Stimulated activated CD8-positive, alpha-beta memory T cell treated with anti-CD3 and anti-CD28 coated beads, Interleukin-12 subunit alpha, Interleukin-12 subunit beta, amount 100 ng/mL, for 1 hour (primary cell): ENCODE results near the gene RXRA.
A peak's percentile ranks its signal among the peaks of the same experiment; 100 is the strongest.

ENCODE experiments used
- DNase-seq: peaks from one replicate; pipeline ENCODE4 v3.0.0-alpha.2; 2020; ENCODE audit warnings: low read depth

Gene RXRA

GRCh38 chr9:134368571-134368970, 42.3 kb downstream of the RXRA start:
- DNase-seq = no peak

DNA sequence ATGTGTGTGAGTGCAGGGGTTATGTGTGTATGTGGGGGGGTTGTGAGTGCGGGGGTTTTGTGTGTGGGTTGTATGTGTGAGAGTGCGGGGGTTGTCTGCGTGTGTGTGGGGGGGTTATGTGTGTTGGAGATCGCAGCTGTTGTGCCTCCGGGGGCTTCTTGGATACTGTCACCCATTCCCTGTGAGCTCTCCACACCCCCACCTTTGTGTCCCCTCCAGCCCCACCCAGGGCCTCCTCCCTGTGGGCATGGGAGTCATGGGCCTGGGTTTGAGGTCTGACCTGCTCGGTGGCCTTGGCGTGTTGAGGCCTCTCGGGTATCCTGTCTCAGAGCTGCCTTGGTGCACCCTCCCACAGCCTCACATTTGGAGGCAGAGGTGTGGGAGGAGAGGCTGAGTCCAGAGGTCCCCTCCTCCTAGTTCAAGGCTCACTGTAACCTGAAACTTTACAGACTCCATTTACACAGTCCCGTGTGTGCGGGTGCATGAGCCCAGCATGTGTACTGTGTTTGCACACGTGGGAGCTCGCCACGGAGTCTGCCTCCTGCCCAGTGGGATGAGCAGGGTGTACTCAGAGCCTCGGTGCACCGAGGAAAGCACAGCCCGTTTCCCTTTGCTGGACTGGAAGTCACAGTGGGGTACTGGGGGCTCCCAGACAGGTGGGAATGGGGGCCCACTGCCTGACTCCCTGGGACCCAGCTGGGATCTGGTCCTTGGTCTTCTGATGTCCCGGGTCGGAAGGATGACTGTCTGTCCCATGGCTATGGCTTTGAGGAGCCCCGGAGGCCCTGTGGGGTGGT, 43.4 kb downstream of the RXRA start:
- DNase-seq = no peak

DNA sequence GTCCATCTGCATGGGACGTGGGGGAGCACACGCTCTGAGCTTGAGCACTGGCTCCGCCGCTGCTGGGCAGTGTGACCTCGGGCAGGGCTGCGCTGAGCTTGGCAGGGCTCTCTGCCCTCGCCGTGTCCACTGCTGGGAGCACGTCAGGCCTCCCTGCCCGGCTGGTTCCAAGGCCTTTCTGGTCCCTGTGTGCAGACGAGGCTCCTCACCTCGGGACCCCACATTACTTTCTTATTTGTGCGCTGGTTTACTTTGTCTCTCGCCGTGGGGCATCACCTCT, 43.9 kb downstream of the RXRA start:
- DNase-seq = no peak

- DNase-seq = no peak
Observed at GRCh38 chr9:134370638-134371037, 44.4 kb downstream of the RXRA start.

DNA sequence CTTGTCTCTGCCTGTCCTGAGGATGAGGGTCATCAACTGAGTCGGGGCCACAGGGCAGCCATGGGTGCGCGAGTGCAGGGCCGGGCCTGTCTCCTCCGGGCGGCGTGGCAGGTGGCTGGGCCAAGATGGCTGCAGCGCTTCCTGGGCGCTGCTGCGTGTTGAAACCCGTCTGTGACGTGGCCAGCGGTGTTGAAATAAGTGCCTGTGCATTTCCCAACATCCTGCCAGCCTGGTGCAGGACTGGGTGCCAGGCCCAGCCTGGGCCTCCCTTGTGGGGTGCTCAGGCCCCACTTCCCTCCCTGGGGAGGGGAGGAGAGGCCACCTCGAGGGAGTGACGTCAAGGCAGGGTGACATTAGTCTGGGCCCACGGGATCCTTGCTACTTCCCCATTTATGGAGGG, 45.5 kb downstream of the RXRA start:
- DNase-seq = no peak

DNA sequence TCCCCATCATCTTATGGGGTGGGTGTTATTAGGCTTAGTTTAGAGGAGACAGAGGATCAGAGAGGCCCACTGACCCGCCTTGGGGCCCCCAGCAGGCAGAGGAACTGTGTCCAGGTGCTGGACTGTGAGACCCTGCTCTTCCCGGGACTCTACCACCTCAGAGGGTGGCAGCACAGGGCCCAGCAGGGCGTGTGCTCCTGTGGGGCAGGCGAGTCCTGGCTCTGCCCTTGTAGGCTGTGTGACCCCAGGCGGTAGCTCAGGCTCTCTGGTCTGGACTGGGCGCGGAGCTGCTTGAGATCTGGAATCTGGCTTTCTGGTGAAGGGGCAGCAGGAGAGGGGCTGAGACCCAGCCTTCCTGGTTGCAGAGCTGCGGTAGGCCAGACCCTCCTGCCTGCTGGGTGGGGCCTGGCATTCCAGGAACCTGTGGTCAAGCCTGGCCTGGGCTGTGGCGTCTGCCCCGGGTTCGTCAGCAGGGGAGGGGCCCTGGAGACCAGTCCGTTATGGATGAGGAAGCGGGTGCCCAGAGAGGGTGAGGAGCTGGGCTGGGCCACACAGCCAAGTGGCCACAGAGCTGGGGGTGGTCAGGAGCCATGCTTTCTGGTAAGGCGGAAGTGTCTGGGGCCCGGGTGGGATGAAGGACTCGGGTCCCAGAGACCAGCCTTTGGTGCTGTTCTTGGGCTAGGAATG, 46.5 kb downstream of the RXRA start:
- DNase-seq = no peak

- no peak for DNase-seq
Observed at GRCh38 chr9:134373269-134373668, 47.0 kb downstream of the RXRA start.

DNA sequence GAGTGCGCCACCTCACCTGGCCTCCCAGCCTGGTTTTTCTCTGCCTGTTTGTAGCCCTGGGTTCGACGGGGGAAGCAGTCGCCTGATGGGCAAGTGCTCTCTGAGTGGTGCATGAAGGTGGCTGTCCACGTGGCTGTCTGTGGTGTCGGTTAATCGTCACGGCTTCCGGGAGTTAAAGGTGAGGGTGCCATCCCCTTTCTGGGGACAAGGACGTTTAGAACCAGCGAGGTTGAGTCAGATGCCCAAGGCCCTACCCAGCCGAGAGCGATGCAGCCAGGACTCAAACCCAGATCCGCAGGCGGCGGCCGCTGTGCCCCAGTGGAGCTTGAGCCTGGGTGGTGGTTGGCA, 47.7 kb downstream of the RXRA start:
- no peak for DNase-seq

- DNase-seq = no peak
Observed at GRCh38 chr9:134374301-134375010, 48.2 kb downstream of the RXRA start.

DNA sequence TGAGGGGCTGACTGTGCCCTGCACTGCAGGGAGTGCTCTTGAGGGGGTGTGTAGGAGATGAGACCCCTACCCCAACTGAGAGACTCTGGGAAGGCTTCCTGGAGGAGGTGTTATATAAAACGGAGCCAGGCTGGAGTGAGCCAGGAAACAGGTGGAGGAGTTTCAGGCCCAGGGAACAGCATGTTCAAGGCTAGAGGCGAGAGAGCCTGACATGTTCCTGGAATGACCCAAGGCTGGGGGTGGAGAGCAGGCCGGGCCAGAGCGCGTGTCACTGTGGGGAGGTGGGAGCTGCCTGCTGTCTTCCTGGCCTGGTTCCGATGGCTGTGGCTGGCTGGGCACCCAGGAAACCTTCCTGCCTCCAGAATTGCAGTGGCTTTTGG, 48.7 kb downstream of the RXRA start:
- DNase-seq = no peak

- no peak for DNase-seq
Observed at GRCh38 chr9:134375430-134376385, 49.5 kb downstream of the RXRA start.

GRCh38 chr9:134376386-134377142, 50.3 kb downstream of the RXRA start:
- DNase-seq = no peak

GRCh38 chr9:134377143-134377484, 50.9 kb downstream of the RXRA start:
- no peak for DNase-seq

GRCh38 chr9:134377976-134378375, 51.7 kb downstream of the RXRA start:
- DNase-seq = no peak

DNA sequence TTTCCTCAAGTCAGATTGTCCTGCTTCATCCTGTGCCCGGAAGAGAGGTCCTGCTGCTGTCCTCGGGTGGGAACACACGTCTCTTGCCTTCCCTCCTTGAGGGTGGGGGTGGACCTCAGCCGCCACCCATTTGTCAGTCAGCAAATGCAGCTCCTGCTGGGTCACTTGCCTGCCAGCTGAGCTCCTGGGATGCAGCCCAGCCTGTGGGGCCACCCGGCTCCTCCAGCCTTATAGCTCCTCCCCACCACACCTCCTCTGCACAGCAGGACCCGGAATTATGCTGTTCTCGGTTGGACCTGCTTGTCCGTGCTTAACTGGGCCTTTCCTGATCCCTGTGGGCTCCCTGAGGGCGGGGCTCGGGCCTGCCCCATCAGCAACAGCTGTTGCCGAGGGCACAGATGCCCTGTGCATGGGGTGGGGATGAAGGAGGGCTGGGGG, 52.7 kb downstream of the RXRA start:
- DNase-seq = no peak

- DNase-seq = no peak
Observed at GRCh38 chr9:134379831-134380365, 53.6 kb downstream of the RXRA start.

DNA sequence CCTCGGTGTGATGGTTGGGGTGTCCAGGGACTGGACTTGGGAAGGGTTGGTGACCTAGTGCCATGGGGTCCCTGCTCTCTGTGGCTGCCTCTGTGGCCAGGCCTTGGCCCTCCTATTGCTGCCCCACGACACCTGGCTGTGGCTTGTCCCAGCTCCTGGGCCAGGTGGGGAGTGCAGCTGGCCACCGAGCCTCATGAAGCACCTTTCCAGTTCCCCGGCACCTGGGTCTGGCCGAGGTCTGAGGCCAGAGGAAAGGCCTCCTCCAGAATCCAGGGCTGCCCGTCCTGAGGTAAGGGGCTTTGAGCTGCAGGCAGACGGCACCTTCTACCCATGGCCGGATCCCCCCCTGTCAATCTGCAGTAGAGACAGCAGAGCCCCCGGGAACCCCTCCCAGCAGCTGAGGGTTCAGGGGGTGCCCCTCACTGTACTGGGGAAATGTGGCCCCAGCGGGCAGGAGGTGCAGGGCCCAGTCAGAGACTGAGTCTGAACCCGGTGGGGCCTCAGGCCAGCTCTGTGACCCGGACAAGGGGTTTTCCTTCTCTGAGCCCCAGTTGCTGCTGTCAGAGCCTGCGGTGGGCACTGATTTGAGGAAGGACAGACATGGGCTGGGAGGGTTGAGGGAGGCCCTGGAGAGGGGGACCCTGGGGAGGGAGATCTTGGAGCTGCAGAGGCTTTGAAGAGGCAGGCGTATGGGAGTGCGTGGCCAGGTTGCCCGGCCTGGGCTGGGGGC, 54.5 kb downstream of the RXRA start:
- no peak for DNase-seq

DNA sequence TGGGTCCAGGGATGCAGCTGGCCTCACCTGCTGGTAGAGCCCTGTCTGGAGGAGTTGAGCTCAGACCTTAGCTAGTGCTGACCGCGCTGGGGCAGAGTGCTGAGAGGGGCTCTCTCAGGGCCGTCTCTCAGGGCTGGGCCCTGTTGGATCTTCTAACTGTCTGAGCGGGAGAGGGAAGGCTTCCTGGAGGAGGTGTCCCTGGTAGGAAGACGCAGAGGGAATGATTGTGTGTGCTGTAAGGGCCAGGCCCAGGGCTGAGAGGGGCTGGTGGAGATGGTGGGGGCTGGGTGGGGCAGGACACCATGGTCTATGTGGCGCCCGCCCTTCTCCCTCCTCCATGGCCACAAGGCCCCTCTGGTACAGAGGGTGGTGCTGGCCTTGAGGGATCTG, 55.0 kb downstream of the RXRA start:
- no peak for DNase-seq

GRCh38 chr9:134381671-134382516, 55.6 kb downstream of the RXRA start:
- peak; percentile 30 for DNase-seq

GRCh38 chr9:134382733-134383132, 56.5 kb downstream of the RXRA start:
- DNase-seq = no peak
